Measurements from ENCODE around the gene SPAG17.

The SPAG17 gene

DNA sequence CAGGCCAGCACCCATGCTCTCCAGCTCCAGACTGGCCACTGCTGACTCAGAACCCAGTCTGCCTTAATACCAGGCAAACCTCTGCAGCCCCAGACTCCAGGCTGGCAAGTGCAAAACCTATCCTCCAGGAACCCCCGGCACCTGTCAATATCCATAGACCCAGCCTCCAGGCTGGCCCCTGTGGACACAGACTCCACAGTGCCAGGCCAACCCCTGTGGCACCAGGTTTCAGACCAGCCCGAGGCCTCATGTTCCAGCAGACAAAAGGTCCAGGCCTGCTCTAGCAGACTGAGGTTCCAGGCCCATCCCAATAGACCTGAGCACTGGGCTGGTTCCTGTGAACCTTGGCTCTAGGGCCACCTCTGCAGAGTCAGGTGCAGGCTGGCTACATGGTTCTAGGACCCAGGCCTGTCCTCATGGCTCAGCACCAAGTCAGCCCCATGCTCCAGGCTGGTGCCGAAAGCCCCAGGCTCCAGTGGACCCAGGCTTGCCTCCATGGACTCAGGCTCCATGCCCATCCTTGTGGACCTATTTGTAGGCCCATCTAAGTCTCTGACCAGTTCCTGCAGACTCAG, 137.3 kb downstream of the SPAG17 start:
- FAIRE-seq = no peak

GRCh38 chr1:118047006-118047649, 137.9 kb downstream of the SPAG17 start:
- FAIRE-seq = no peak

DNA sequence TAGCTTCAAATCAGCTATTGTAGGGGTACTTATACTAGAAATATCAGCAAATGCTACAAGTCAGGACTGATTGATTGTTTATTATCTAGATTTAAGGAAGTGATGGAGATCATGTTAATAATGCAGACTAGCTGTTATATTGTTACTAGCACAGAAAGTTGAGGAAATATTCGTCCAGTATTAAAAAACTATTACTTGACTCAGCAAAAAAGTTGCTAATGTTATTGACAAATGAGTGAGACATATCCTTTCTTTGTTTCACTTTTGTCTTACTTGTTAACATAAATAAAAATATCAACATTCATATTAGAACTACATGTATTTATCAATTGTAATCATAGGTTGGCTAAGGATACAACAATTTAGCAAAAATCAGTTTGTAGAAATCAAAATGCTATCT, 141.4 kb downstream of the SPAG17 start:
- FAIRE-seq = no peak

DNA sequence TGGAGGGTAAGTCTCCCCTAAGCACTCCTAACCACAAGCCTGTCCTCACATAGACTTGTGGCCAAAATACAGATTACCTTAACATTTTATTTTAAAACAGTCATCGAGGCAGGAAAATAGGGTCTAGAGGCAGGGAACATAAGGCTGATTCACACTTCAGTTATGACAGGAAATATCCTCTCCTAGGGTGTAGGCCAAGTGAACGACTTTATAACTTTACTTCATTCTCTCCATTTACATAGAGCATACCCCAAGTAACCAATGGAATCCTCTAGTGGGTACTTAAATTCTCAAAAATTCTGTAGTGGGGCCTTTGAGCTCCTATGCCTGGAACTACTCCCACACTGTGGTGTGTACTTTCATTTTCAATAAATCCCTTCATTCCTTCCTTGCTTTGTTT, 142.5 kb downstream of the SPAG17 start:
- FAIRE-seq = no peak

- FAIRE-seq = no peak
Measured at GRCh38 chr1:118039170-118039569, 145.9 kb downstream of the SPAG17 start.

- no peak for FAIRE-seq
Measured at GRCh38 chr1:118032883-118033282, 152.1 kb downstream of the SPAG17 start.

- no peak for FAIRE-seq
Measured at GRCh38 chr1:118028267-118028666, 156.8 kb downstream of the SPAG17 start.

GRCh38 chr1:118023199-118023598, 161.8 kb downstream of the SPAG17 start:
- no peak for FAIRE-seq

- FAIRE-seq = no peak
Measured at GRCh38 chr1:118021668-118022067, 163.4 kb downstream of the SPAG17 start.

DNA sequence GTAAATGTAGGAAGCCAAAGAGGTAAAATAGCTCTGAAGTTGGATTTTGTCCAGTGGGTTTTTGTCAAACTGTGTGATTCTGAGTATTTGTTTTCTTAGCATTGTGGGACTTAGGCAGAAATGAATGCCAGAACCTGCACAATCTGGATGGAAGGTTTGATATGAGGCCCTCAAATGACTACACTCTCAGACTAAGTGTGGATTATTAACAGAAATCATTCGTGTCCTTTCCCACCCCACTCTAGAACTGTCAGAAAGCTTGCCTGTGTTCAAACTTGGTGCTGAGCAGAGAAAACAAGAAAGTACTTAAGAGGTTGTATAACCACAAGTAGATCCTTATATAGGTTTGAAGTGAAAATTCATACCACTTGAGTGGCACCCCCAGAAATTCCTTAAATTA, 167.0 kb downstream of the SPAG17 start:
- FAIRE-seq = no peak

- no peak for FAIRE-seq
Measured at GRCh38 chr1:118013938-118014337, 171.1 kb downstream of the SPAG17 start.

GRCh38 chr1:118013336-118013735, 171.7 kb downstream of the SPAG17 start:
- FAIRE-seq = no peak

- no peak for FAIRE-seq
Measured at GRCh38 chr1:118012515-118013124, 172.4 kb downstream of the SPAG17 start.

- no peak for FAIRE-seq
Measured at GRCh38 chr1:118008011-118008410, 177.0 kb downstream of the SPAG17 start.

DNA sequence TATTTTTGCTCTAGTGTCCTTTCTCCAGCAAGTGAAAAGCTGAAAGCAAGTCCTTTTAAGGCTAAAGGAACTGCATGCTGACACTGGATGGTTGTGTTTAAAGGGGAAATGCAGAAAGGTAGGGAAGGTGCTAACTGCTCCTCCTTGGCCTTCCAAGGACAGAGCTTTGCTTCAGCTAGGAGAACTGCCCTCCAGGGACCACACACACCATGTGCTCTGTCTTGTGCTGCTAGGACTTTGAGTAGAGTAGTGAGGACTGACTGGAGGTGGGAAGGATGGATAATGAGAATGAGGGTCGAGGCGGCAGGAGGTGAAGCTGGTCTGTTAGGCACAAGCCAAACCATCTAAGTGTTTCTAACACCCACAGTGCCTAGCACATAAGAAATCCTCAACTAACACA, 177.6 kb downstream of the SPAG17 start:
- no peak for FAIRE-seq

DNA sequence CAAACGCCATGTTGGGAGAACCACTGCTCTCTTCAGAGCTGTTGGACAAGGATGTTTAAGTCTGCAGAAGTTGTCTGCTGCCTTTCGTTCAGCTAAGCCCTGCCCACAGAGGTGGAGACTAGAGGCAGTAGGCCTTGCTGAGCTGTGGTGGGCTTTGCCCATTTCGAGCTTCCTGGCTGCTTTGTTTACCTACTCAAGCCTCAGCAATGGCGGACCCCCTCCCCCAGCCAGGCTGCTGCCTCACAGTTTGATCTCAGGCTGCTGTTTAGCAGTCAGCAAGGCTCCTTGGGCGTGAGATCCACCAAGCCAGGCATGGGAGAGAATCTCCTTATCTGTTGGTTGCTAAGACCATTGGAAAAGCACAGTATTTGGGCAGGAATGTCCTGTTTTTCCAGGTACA, 180.7 kb downstream of the SPAG17 start:
- no peak for FAIRE-seq

GRCh38 chr1:117985973-117986372, 199.1 kb downstream of the SPAG17 start:
- FAIRE-seq = no peak

DNA sequence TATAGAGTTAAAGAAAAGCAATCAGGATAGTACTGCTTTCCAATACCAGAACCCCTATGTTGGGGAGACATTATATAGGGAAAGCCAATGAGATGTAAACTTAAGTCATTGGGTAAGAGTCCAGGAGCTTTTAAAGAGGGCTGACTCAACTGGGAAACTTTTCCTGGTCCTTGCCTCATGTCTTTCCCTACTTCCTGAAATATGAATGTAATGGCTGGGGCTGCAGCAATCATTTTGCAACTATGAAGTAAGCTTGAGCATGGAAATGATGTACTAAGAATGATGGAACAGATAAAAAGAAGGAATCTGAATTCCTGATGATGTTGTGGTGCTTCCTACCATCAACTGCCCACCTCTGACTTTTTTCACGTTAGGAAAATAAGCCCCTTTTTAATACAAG, 199.8 kb downstream of the SPAG17 start:
- no peak for FAIRE-seq

GRCh38 chr1:117981455-117982192, 203.4 kb downstream of the SPAG17 start:
- FAIRE-seq = no peak

- FAIRE-seq = no peak
Measured at GRCh38 chr1:117976381-117976780, 208.6 kb downstream of the SPAG17 start.

DNA sequence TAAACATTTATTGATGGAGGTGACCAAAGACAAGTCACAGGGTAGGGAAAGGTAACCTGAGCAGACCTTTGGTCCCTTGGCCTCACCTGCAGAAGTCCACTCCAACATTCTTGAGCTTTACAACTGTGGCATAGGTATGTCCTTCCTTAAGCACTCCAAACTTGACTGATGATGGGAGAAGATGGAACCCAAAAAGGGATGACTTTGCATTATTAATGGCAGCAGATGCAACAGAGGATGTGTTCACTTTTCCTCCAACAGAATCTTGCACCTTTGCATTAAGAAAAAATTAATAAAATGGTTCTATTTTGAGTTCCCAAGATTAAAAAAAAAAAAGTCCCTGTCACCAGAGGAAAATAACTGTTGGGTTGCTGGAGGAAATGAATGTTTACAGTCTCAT, 213.3 kb downstream of the SPAG17 start:
- no peak for FAIRE-seq

DNA sequence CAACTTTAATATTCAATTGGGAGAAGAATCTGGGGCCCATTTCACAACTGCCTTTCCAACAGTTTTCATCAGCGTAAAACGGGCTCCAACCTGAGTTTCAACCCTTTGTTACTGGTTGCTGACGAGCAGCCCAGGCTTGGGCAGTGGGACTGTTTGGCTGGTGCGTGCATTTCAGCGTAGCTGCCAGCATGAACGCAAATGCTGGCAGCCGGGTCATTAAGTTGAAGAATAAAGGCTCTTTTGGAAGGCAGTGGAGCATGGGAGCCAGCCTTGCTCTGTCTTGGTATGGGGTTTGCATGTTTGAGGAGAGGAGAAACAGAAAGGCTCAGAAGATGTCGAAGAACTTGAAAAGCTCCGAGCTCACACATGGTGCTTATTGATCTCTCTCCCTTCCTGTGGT, 214.8 kb downstream of the SPAG17 start:
- FAIRE-seq = no peak

DNA sequence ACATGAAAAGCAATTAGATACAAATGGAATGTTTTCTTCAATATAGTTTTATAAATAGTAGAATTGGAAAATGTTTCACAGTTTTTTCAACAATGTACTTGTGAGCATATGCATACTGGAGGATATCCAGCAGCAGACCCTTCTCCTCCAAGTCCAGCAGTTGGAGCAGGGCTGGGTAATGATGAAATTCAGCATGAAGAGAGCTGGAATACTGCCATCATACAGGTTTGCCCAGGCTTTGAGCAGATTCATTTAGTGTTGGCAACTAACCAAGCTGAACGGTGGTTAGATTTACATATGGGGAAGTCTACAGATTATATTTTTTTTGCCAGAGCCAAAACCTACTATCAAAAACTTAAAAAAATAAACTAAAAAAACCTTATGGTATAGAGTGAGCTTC, 217.1 kb downstream of the SPAG17 start:
- no peak for FAIRE-seq

- FAIRE-seq = no peak
Measured at GRCh38 chr1:117967477-117967876, 217.6 kb downstream of the SPAG17 start.

Measured in islet of Langerhans (tissue), 1 donor.